NCI-H524 treated with DMSO at 0.1 percent for 48 hours (cell line): ENCODE results near the gene BCAS1.
"Not testable (repeated sequence)": the region's sequence is repeated elsewhere in the genome, so short reads cannot be mapped to it uniquely, and the experiment has no call there.

Experiments
- DNase-seq: peaks from one replicate; lab custom pipeline; 2025; lab: John Stamatoyannopoulos, UW

BCAS1 gene

DNA sequence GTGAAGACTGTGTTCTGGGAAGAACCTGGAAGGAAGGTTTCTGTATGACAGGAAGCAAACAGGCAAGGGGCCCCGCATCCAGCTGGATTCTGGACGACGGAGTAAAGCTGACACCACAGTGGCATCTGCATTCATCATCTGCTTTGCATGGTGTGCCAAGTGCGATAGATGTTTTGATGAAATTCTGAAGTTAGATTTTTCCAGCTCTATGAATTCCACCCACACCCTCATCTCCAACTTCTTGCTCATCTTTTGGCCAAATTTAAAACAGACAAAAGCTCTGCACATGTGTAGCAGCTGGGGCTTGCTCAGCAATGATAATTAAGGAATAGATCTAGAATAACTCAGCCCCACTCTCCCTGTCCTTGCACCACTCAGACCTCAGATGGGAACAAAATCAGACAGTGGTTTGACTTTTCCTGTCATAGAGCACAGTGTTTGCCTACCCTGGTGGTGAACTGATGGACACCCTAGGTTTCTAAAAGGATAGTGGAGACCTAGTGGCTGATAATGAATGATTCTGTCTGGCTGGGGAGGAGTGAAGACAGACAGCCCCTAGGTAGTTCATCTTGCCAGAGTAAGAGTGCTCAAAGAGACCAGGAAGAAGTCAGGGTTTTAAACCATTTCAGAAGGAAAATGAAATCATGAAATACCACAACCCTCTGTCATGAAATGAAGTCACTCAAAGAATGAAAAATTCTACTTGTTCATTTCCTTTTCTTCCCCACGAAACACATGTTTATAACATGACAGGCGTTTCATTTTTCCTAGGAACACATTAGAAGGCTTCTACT lies 85.8 kb downstream of the BCAS1 start:
- DNase-seq, result no peak

DNA sequence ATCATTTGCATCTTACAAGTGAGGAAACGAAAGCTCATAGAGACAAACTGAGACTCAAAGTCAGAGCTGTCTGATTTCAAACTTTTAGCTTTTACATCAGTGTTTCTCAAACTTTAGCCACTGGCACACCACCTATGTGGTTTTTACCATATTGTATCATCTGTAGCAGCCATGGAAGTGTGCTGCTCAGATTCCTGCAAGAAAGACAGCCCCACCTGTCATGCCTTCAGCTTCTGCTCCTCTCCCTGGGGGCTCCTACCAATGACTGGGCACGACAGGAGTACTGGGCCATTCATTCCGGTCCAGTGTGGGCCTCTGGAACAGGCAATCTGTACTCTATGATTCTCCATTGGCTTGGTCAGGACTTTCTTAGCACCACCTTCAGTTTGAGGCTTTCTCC lies 87.0 kb downstream of the BCAS1 start:
- DNase-seq, result no peak

DNA sequence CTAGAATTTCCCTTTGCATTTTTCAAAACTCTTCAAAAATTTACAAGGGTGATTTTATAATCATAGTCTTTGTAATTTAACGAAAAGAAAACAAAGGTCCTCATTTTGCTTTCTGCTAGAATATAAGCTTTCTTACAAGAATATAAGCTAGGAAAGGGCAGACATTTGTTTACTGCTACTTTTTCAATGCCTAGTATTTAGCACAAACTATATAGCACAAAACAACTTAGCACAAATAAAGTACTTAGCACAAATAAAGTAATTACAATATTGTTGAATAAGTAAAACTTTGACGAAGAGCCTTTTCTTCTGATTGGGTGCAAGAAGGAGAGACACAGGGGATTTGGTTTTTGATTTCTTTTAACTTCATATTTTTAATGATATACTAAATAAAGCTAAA lies 87.8 kb downstream of the BCAS1 start:
- DNase-seq, result no peak

DNA sequence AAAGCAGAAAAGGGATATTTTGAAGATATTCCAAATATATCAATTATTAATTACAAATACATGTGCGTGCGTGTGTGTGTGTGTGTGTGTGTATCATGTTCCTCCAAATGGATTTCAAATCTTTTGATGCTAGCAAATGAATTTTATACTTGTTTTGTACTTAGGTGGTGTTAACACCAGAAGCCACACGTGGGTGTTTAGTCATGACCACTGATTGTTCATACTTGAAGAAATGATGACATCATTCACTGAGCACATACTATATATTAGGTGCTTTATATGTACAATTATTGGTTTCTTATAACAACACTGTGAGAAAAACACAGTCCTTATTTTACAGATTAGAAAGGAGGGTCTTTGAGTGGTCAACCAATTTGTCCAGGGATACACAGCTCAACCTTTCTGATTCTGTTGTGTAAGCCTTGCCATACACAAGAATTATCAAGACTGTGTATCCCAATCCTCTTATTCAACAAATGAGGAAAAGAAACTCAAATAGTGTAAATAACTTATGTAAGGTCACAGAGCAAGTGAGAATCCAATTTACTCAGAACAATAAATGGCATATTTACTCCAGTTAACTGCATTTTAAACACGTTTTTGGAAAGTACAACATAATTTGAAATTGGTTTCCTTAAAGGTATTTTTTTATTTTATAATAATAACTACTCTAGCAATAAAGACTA lies 88.5 kb downstream of the BCAS1 start:
- no peak for DNase-seq

DNA sequence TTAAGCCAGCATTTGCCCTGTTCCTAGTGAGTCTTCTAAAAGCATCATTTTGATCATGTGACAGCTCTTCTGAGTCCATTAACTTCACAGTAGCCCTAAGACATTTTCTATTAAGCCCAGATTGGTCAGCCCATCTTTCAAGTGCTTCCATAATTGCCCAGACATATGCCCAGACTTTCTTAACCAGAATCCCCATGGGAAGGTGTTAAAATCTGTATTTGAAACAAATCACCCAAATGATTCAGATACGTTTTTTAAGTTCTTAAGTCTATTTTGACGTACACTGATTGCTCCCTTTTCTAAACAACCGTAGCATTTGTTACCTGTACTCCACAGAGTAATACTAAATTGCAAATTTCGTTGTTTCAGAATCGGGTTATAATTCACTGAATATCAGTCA lies 89.3 kb downstream of the BCAS1 start:
- DNase-seq, result no peak

DNA sequence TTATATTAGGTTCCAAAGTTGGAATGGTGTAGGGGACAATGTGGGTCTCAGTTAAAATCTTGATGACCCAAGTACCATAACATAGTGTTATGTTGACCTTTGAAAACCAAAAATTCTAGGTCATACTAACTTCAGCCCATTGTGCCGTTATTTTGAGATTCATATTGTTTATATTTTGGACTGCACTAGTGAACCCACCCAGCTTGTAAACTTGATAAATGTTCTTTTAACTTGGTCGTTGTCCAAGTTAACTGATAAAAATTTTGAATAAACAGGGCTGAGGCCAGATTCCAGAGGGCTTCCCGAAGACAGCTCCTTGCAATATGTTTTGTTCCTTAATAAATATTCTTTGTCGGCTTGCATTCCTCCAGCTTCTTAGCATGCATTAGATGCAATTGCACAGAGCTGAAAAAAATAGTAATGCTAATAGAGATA lies 90.3 kb downstream of the BCAS1 start:
- DNase-seq, result no peak

DNA sequence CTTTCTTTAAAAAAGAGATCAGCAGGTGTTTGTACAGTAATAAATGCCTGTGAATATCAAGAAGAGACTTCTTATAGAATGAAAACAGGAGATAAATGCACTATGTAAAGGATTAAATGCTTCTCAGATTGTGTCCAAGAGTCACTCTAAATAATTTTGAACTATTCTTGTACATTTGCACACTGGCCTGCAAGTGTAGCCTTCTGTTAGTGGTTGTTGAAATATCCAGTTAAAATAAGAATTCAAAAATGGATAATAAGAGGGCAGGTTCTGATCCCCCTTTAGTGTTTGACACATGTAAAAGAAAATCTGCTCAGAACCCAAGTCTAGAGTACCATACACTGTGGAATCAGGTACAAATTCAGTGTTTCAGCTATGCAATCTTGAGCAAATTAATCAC lies 91.9 kb downstream of the BCAS1 start:
- no peak for DNase-seq

DNA sequence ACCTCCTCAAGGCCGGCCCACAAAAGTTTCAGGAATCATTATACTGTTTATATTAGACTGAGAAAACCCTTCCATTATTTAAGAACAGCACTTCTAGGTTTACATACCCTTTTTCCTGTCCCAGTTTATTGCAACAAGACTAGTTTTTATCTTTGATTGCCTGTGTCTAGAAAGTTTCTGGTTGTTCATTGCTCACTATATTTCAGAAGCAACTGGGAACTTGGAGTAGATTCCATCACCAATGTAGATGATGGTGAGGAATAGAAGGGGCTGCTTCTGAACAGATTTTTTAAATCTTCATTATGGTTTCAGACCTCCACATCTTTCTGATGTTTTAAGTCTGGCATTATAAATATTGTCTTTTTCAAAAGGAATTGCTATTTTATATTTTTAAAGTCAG lies 93.0 kb downstream of the BCAS1 start:
- no peak for DNase-seq

DNA sequence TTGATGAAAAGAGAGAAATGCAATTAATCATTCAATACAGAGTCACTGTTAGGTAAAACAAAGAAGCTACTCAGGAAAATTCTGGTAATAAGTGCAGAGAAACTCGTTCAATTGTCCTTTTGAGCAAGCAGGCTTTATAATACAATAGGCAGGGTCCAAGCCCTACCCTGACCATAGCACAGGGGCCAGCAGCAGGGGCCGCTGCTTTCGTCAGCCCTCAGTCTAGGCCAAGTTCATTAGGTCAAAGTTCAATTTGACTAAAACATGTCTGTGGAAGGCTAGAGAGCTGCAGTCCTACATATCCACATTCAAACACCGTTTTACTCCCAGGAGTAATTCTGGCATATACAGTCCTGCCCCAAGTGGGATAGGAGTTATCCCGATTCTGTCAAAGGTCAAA lies 94.6 kb downstream of the BCAS1 start:
- no peak for DNase-seq

DNA sequence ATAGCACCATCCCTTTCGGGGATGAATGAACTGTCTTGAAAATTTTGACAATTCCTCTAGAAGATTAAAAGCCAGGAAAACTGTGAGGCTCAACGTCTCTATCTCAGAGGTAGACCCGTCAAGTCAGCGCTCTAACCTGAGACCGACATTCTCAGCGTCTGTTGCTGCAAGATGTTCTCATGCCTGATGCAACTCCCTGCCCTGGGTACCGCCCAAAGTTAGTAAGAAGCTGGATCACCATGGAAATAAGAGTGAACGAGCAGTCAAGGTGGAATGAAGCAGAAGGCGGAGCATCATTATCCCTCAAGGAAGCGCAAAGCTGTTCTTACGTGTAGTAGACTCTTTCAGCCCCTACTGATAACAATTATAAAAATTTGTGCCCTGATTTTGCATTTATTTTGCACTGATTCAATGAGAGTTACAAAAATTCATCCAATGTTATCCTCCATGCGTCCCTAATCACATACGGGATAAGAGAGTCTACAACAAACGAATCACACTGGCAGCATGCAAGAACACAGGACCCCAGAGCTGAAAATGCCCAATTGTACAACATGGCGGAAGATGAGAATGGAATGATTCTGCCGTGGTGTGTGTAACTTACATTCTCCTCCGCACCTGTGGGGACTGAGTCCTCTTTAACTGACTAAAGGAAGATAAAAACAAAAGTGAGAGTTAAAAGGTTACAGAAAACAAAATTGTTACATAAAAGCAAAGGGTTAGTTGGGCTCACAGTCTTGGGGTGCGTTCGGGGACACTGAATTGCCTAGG lies 95.4 kb downstream of the BCAS1 start:
- no peak for DNase-seq

DNA sequence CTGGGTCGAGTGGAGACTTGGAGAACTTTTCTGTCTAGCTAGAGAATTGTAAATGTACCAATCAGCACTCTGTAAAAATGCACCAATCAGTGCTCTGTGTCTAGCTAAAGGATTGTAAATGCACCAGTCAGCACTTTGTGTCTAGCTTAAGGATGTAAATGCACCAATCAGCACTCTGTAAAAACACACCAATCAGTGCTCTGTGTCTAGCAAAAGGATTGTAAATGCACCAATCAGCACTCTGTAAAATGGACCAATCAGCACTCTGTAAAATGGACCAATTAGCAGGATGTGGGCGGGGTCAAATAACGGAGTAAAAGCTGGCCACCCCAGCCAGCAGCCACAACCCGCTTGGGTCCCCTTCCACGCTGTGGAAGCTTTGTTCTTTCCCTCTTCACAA lies 96.5 kb downstream of the BCAS1 start:
- not testable (repeated sequence) for DNase-seq

DNA sequence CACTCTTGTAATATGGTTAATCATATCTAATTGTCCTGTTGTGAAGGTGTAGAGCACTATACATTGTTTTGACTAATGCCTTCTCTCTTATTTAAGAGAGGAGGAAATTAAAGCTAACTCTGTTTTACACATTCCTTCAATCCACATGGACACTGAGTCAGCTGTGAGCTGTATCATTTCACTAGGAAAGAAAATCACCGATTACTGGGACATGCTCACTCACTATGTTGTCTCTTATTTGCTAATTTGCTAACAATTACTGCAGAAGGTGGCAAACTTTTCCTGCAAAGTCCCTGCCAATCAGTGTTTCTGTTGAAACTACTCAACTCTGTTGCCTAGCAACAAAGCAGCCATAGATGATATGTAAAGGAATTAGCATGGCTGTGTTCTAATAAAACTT lies 98.2 kb downstream of the BCAS1 start:
- DNase-seq, result no peak

DNA sequence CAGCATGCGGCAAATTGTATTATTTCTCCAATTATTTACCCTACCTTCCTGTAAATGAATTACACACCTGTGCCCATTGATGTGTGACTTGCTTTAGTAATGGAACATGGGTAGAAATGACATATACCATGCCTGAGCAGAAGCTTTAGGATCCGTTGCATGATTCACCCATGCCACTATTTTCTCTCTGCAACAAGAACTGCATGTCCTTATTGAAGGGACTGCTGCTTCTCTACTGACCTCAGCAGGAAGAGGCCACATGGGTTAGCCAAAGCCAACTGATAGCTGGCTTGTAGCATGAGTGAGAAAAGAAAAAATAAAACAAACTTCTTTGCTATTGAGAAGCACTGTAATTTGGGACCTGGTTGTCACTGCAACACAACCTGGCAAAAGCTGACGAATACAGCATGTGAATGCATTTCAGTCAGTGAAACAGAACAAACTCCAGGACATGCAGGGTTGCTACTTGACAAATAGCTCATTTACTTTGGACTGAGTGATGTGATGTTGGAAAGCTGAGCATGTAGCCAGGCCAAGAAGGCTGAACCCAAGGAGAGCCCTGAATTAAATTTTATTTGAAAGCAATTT lies 99.2 kb downstream of the BCAS1 start:
- no peak for DNase-seq

DNA sequence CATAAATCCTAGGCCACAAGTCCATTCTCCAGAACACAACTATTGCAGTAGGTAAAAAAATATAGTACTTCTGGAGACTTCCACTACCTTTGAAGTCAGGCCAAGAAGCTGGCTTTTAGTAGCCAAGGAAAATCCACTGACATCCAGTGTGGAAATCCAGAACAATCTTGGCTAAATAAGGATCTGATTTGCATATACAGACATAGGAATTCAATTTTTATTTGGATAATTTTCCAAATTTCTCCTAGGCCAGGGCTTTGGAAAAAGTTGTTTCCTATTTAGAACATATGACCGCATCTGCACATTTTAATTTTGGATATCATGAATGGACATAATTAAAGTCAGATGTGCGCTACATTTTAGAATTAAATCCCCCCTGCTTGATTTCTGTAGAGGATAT lies 100.2 kb downstream of the BCAS1 start:
- DNase-seq, result no peak

DNA sequence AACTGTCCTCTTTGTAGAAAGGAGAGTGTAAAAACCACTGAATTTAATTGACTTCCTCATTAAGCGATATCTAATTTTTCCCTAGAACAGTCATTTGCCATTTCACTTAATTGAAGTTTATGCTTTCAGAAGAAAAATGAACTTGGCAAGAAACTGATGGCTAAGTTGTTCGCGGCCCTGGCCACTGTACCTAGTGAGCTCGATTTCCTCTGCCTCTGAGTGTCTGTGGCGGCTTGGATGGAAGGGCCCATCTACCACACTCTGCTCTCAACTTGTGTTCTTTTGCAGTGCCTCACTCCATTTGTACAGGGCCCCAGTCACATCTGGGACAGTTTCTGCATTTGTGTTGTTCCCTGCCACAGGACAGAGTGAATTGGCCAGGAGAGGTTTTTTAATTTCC lies 102.9 kb downstream of the BCAS1 start:
- DNase-seq, result no peak

DNA sequence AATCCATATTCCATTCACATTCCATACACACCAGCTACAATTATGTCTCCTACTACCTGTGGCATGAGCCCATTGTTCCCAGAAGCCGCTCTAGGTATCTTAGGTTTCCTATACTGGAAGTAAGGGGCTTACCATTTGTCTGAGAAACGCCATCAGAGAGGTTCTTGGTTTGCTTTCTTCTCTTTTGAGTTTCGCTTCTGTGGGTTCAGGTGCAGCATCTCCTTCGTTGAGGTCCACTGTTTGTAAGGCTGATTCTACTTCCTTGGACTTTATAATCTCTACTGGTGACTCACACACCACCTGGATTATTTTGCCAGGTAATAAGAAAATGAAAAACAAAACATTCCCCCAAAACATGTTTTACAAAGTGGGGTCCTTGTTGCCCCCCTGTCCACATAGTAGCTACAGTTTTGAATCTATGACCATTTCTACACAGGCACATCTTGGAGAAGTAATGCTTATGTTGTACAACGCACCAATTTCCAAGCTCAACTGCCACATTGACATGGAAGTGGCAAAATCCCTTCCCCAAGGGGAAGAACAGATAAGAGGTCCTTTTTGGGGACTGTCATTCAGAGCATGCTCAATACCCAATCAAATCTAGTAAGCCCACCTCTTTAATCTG lies 103.5 kb downstream of the BCAS1 start:
- no peak for DNase-seq

DNA sequence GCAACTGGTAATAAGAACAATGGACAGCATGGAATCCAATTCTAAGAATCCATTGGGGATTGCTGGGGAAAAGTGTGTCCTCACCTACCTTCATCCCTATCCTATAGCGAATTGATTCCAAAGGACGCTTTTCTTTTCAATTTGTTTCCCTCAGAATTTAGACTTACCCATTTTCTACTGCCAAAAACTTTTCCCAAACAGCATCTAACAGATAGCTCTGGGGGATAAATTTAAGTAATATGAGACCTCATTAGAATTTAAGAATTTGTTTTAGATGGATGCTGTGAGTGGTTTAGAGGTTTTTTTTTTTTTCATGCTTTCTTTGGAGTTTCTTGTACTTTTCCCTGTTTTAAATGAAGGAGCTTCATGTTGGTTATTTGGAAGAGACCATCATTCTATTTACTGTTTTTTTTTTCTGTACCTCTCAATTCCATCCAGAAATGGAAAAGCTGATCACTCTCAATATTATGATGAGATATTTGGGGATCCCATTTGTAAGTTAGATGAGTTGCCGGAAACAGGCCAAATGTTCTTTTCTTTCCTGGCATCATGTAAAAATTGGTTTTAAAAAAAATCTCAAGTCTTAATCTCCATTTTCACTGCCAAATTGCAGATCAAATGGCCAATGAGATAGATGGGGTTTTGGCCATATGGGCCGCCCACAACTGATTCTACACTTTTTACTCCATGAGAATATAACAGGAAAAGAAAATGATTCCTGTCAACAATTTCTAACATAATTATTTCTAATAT lies 105.7 kb downstream of the BCAS1 start:
- DNase-seq, result no peak

DNA sequence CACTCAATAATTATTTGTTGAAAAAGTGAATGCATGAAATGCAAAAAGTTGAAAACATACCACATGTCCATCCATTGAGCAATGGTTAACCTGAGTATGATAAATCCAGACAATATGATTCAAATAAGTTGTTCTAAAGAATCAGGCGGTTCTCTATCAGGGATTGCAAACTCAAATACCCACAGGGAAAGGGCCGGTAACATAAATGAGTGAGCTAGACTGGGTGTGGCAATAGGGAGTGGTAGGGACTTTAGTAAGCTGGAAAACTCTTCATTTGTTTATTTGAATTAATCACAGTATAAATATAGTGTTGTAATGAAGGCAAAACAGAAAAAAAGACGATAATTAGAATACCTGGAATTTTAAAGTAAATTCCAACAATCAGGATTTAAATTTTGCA lies 106.3 kb downstream of the BCAS1 start:
- no peak for DNase-seq

DNA sequence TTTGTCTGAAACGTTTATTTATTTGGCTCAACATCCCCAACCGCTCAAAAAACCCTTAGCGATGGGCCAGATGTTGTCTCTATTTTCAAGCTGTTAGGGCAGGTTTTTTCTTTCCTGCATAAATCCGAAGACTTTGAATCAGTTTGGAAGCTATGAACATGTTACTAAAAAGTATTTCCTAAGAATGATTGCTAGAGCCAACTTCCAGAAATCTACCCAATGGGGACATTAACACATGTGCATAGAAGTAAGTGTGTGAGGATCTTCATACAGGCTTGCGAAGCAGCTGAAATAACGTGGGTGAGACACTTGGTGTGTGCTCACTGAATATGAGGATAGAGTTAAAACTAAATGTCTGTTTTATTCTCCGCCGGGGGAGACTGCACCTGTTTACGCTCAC lies 106.8 kb downstream of the BCAS1 start:
- DNase-seq, result no peak

DNA sequence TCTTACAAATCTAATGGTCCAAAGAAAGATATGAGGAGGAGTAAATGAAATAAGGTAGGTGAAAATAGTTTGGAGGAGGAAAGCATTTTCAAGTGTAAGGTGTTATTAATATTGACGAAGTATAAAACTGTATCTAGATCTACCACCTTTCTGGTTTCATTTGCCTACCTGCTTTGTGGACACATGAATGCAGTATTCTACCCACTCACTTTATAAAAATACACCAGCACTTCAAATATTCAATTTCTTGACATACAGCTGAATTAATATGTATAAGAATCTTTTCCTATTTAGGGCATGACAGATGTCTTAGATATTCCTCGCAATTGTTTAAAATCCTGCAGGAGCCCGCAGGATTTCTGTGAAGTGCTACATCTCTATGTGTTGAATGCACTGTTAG lies 108.0 kb downstream of the BCAS1 start:
- no peak for DNase-seq

DNA sequence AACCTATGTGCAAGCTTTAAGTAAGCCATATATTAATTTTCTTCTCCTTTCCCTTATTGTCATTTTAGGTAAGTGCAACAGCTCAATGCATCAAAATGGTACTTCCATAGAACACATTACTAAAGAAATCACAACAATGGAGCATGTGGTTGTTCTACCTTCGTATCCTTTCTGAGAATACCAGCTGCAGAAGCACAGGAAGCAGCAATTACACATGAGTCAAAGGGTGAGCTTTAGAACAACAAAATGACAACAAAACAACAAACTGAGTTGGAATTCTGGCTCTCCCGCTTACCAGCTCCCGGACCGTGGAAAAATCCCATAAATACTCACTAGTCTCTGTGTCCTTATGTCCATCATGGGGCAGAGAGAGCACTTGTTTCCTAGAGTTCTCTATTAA lies 108.9 kb downstream of the BCAS1 start:
- no peak for DNase-seq
